Vagina (tissue), 2 donors: Measurements from ENCODE around the gene KRT6A.

Source experiments
- CTCF ChIP-seq, 3 experiments: fragments of 450-650 bp in 2 of 3; fragments of 200-600 bp in 1 of 3; sonication (generic) in 1 of 3; IDR thresholded peaks; one replicate each; pipeline ENCODE4 v1.5.1; 2017 to 2019; ENCODE audit warnings: antibody characterized with exemption in 3 of 3, mild to moderate bottlenecking in 2 of 3, moderate library complexity in 2 of 3
- POLR2A ChIP-seq, 2 donors: fragments of 450-650 bp; IDR thresholded peaks; one replicate each; pipeline ENCODE4 v1.6.1; 2017; ENCODE audit warnings: antibody characterized with exemption in 2 of 2, mild to moderate bottlenecking in 2 of 2, moderate library complexity in 2 of 2
- POLR2AphosphoS5 ChIP-seq, 2 donors: sonication (generic); formaldehyde crosslinking; IDR thresholded peaks; one replicate each; pipeline ENCODE4 v1.9.0; 2017; ENCODE audit warnings: antibody characterized with exemption in 2 of 2, mild to moderate bottlenecking in 2 of 2, low read depth in 1 of 2; ENCODE audit not compliant: insufficient read depth in 1 of 2

GRCh38 chr12:52519387-52519703, 26.3 kb upstream of the KRT6A start:
- TF ChIP-seq CTCF (IDR thresholded peaks at IDR 0.05) = no peak
- no peak for TF ChIP-seq POLR2A (IDR thresholded peaks at IDR 0.05)
- TF ChIP-seq POLR2AphosphoS5 (IDR thresholded peaks at IDR 0.05; ENCODE audit: insufficient read depth in 1 of 2, low read depth in 1 of 2) = no peak
